ENCODE results near the gene CFAP44.

Gene CFAP44

GRCh38 chr3:113437411-113437810 is 3.9 kb downstream of the CFAP44 start:
- H3K36me3 ChIP-seq (ENCODE audit: control insufficient read depth in 2 of 2, insufficient read depth in 2 of 2, low read length in 2 of 2), result no peaks in the 10 kb centered on the region
- no peak overlapping the region for H3K4me3 ChIP-seq (ENCODE audit: low read length in 2 of 2)
- H3K27me3 ChIP-seq (ENCODE audit: control insufficient read depth in 1 of 2, insufficient read depth in 2 of 2, low read length in 2 of 2), result no peaks in the 10 kb centered on the region
- peaks cover 5% of the 10 kb centered on the region for H3K4me1 ChIP-seq (ENCODE audit: control insufficient read depth, insufficient read depth, low read length)
- no peaks in the 10 kb centered on the region for H3K9me3 ChIP-seq (ENCODE audit: control insufficient read depth in 2 of 2, low read length in 2 of 2)
- no peak overlapping the region for H3K9ac ChIP-seq (ENCODE audit: low read length in 2 of 2)
- no peak overlapping the region for H3K27ac ChIP-seq (ENCODE audit: low read length)

- Histone ChIP-seq H3K36me3 (ENCODE audit: control insufficient read depth in 2 of 2, insufficient read depth in 2 of 2, low read length in 2 of 2) (no peaks in the 10 kb centered on the region), H3K4me3 (ENCODE audit: low read length in 2 of 2) (no peak overlapping the region), H3K27ac (ENCODE audit: low read length) (no peak overlapping the region), H3K4me1 (ENCODE audit: control insufficient read depth, insufficient read depth, low read length) (peaks cover 5% of the 10 kb centered on the region), H3K9ac (ENCODE audit: low read length in 2 of 2) (no peak overlapping the region), H3K27me3 (ENCODE audit: control insufficient read depth in 1 of 2, insufficient read depth in 2 of 2, low read length in 2 of 2) (no peaks in the 10 kb centered on the region), H3K9me3 (ENCODE audit: control insufficient read depth in 2 of 2, low read length in 2 of 2) (no peaks in the 10 kb centered on the region)
Measured at GRCh38 chr3:113436809-113437208, 4.5 kb downstream of the CFAP44 start.

- no peaks in the 10 kb centered on the region for H3K9me3 ChIP-seq (ENCODE audit: control insufficient read depth in 2 of 2, low read length in 2 of 2)
- no peak overlapping the region for H3K4me3 ChIP-seq (ENCODE audit: low read length in 2 of 2)
- no peak overlapping the region for H3K27ac ChIP-seq (ENCODE audit: low read length)
- peaks cover 0 to 3% of the 10 kb centered on the region in 2 donors for H3K36me3 ChIP-seq (ENCODE audit: control insufficient read depth in 2 of 2, insufficient read depth in 2 of 2, low read length in 2 of 2)
- H3K9ac ChIP-seq (ENCODE audit: low read length in 2 of 2), result no peak overlapping the region
- no peaks in the 10 kb centered on the region for H3K4me1 ChIP-seq (ENCODE audit: control insufficient read depth, insufficient read depth, low read length)
- H3K27me3 ChIP-seq (ENCODE audit: control insufficient read depth in 1 of 2, insufficient read depth in 2 of 2, low read length in 2 of 2), result no peaks in the 10 kb centered on the region
Measured at GRCh38 chr3:113431811-113432210, 9.5 kb downstream of the CFAP44 start.

- H3K4me1 ChIP-seq (ENCODE audit: control insufficient read depth, insufficient read depth, low read length), result no peaks in the 10 kb centered on the region
- H3K9ac ChIP-seq (ENCODE audit: low read length in 2 of 2), result no peak overlapping the region
- no peak overlapping the region for H3K27ac ChIP-seq (ENCODE audit: low read length)
- H3K9me3 ChIP-seq (ENCODE audit: control insufficient read depth in 2 of 2, low read length in 2 of 2), result no peaks in the 10 kb centered on the region
- peaks cover 6 to 11% of the 10 kb centered on the region in 2 donors for H3K36me3 ChIP-seq (ENCODE audit: control insufficient read depth in 2 of 2, insufficient read depth in 2 of 2, low read length in 2 of 2)
- no peaks in the 10 kb centered on the region for H3K27me3 ChIP-seq (ENCODE audit: control insufficient read depth in 1 of 2, insufficient read depth in 2 of 2, low read length in 2 of 2)
- no peak overlapping the region for H3K4me3 ChIP-seq (ENCODE audit: low read length in 2 of 2)
Measured at GRCh38 chr3:113428581-113428980, 12.7 kb downstream of the CFAP44 start.

- H3K4me3 ChIP-seq (ENCODE audit: low read length in 2 of 2), result no peak overlapping the region
- H3K27ac ChIP-seq (ENCODE audit: low read length), result no peak overlapping the region
- H3K27me3 ChIP-seq (ENCODE audit: control insufficient read depth in 1 of 2, insufficient read depth in 2 of 2, low read length in 2 of 2), result no peaks in the 10 kb centered on the region
- H3K36me3 ChIP-seq (ENCODE audit: control insufficient read depth in 2 of 2, insufficient read depth in 2 of 2, low read length in 2 of 2), result peaks cover 8 to 11% of the 10 kb centered on the region in 2 donors
- no peaks in the 10 kb centered on the region for H3K4me1 ChIP-seq (ENCODE audit: control insufficient read depth, insufficient read depth, low read length)
- H3K9ac ChIP-seq (ENCODE audit: low read length in 2 of 2), result no peak overlapping the region
- H3K9me3 ChIP-seq (ENCODE audit: control insufficient read depth in 2 of 2, low read length in 2 of 2), result no peaks in the 10 kb centered on the region
Measured at GRCh38 chr3:113423699-113424098, 17.6 kb downstream of the CFAP44 start.

- Histone ChIP-seq H3K27me3 (ENCODE audit: control insufficient read depth in 1 of 2, insufficient read depth in 2 of 2, low read length in 2 of 2) (no peaks in the 10 kb centered on the region), H3K9ac (ENCODE audit: low read length in 2 of 2) (no peak overlapping the region)
Measured at GRCh38 chr3:113421082-113421481, 20.2 kb downstream of the CFAP44 start.

GRCh38 chr3:113409676-113410075 is 31.6 kb downstream of the CFAP44 start:
- Histone ChIP-seq H3K4me3 (ENCODE audit: low read length in 2 of 2) (no peak overlapping the region), H3K27ac (ENCODE audit: low read length) (no peak overlapping the region), H3K27me3 (ENCODE audit: control insufficient read depth in 1 of 2, insufficient read depth in 2 of 2, low read length in 2 of 2) (no peaks in the 10 kb centered on the region), H3K9ac (ENCODE audit: low read length in 2 of 2) (no peak overlapping the region), H3K36me3 (ENCODE audit: control insufficient read depth in 2 of 2, insufficient read depth in 2 of 2, low read length in 2 of 2) (no peaks in the 10 kb centered on the region), H3K9me3 (ENCODE audit: control insufficient read depth in 2 of 2, low read length in 2 of 2) (no peaks in the 10 kb centered on the region), H3K4me1 (ENCODE audit: control insufficient read depth, insufficient read depth, low read length) (no peaks in the 10 kb centered on the region)

More at GRCh38 chr3:113421082-113421481, 20.2 kb downstream of the CFAP44 start:
- peaks cover 5 to 6% of the 10 kb centered on the region in 2 donors for H3K36me3 ChIP-seq (ENCODE audit: control insufficient read depth in 2 of 2, insufficient read depth in 2 of 2, low read length in 2 of 2)
- no peak overlapping the region for H3K4me3 ChIP-seq (ENCODE audit: low read length in 2 of 2)
- H3K4me1 ChIP-seq (ENCODE audit: control insufficient read depth, insufficient read depth, low read length), result no peaks in the 10 kb centered on the region
- no peak overlapping the region for H3K27ac ChIP-seq (ENCODE audit: low read length)
- H3K9me3 ChIP-seq (ENCODE audit: control insufficient read depth in 2 of 2, low read length in 2 of 2), result no peaks in the 10 kb centered on the region

- no peaks in the 10 kb centered on the region for H3K9me3 ChIP-seq (ENCODE audit: control insufficient read depth in 2 of 2, low read length in 2 of 2)
- H3K9ac ChIP-seq (ENCODE audit: low read length in 2 of 2), result no peak overlapping the region
- no peak overlapping the region for H3K4me3 ChIP-seq (ENCODE audit: low read length in 2 of 2)
- H3K27me3 ChIP-seq (ENCODE audit: control insufficient read depth in 1 of 2, insufficient read depth in 2 of 2, low read length in 2 of 2), result no peaks in the 10 kb centered on the region
- no peaks in the 10 kb centered on the region for H3K4me1 ChIP-seq (ENCODE audit: control insufficient read depth, insufficient read depth, low read length)
- no peak overlapping the region for H3K27ac ChIP-seq (ENCODE audit: low read length)
- H3K36me3 ChIP-seq (ENCODE audit: control insufficient read depth in 2 of 2, insufficient read depth in 2 of 2, low read length in 2 of 2), result peaks cover 0 to 8% of the 10 kb centered on the region in 2 donors
Measured at GRCh38 chr3:113405180-113405579, 36.1 kb downstream of the CFAP44 start.

GRCh38 chr3:113404637-113405036 is 36.7 kb downstream of the CFAP44 start:
- peaks cover 0 to 8% of the 10 kb centered on the region in 2 donors for H3K36me3 ChIP-seq (ENCODE audit: control insufficient read depth in 2 of 2, insufficient read depth in 2 of 2, low read length in 2 of 2)
- no peak overlapping the region for H3K9ac ChIP-seq (ENCODE audit: low read length in 2 of 2)
- H3K9me3 ChIP-seq (ENCODE audit: control insufficient read depth in 2 of 2, low read length in 2 of 2), result no peaks in the 10 kb centered on the region
- H3K27ac ChIP-seq (ENCODE audit: low read length), result no peak overlapping the region
- no peak overlapping the region for H3K4me3 ChIP-seq (ENCODE audit: low read length in 2 of 2)
- no peaks in the 10 kb centered on the region for H3K4me1 ChIP-seq (ENCODE audit: control insufficient read depth, insufficient read depth, low read length)
- no peaks in the 10 kb centered on the region for H3K27me3 ChIP-seq (ENCODE audit: control insufficient read depth in 1 of 2, insufficient read depth in 2 of 2, low read length in 2 of 2)
